H9 (cell line): ENCODE data around the gene SPRR4. TPM values are rescaled to one million over a fixed set of nuclear protein-coding genes. Genes with fewer than 3 reads are reported as not detected.

Source experiments
- DNase-seq: peaks from one replicate; pipeline ENCODE4 v3.0.0-alpha.2; 2017
- H2AFZ ChIP-seq: one replicate; pipeline ENCODE4 v1.6.1; 2013; ENCODE audit warnings: mild to moderate bottlenecking, low read length, control low read depth, moderate library complexity
- H2AK5ac ChIP-seq: 2 replicates; pipeline ENCODE4 v1.6.1; 2013; ENCODE audit warnings: low read length, control low read depth, mixed read lengths; ENCODE audit not compliant: insufficient read length
- H2BK120ac ChIP-seq: one replicate; pipeline ENCODE4 v1.6.1; 2013; ENCODE audit warnings: low read depth, mild to moderate bottlenecking, low read length, control low read depth, inconsistent platforms; ENCODE audit not compliant: poor library complexity, severe bottlenecking
- H2BK12ac ChIP-seq: 2 replicates; pipeline ENCODE4 v1.6.1; 2013; ENCODE audit warnings: low read length, control low read depth, mixed read lengths, low read depth; ENCODE audit not compliant: insufficient read length
- H2BK15ac ChIP-seq: 2 replicates; pipeline ENCODE4 v1.6.1; 2013; ENCODE audit warnings: low read depth, low read length, control low read depth
- H2BK20ac ChIP-seq: one replicate; pipeline ENCODE4 v1.6.1; 2013; ENCODE audit warnings: low read depth, mild to moderate bottlenecking, low read length, control low read depth, inconsistent platforms; ENCODE audit not compliant: poor library complexity, severe bottlenecking
- H2BK5ac ChIP-seq: 2 replicates; pipeline ENCODE4 v1.6.1; 2013; ENCODE audit warnings: low read length, control low read depth, mixed read lengths; ENCODE audit not compliant: insufficient read length
- H3K14ac ChIP-seq: 2 replicates; pipeline ENCODE4 v1.6.1; 2013; ENCODE audit warnings: low read length, control low read depth; ENCODE audit not compliant: insufficient read depth
- H3K18ac ChIP-seq: 2 replicates; pipeline ENCODE4 v1.6.1; 2013; ENCODE audit warnings: low read depth, mild to moderate bottlenecking, mixed read lengths, low read length, control low read depth; ENCODE audit not compliant: insufficient read length
- H3K23ac ChIP-seq: 2 replicates; pipeline ENCODE4 v1.6.1; 2013; ENCODE audit warnings: low read length, control low read depth, mixed read lengths, low read depth; ENCODE audit not compliant: insufficient read length
- H3K23me2 ChIP-seq: 2 replicates; pipeline ENCODE4 v1.6.1; 2013; ENCODE audit warnings: low read depth, mild to moderate bottlenecking, mixed read lengths, low read length, control low read depth; ENCODE audit not compliant: insufficient read length, poor library complexity, severe bottlenecking
- H3K27ac ChIP-seq: 2 replicates; pipeline ENCODE4 v1.5.1; 2013; ENCODE audit warnings: low read length, control low read depth, mixed read lengths, low read depth; ENCODE audit not compliant: insufficient read length
- H3K27me3 ChIP-seq: 2 replicates; pipeline ENCODE4 v1.6.1; 2013; ENCODE audit warnings: low read length, control low read depth, inconsistent platforms; ENCODE audit not compliant: insufficient read depth
- H3K4ac ChIP-seq: 2 replicates; pipeline ENCODE4 v1.6.1; 2013; ENCODE audit warnings: low read depth, mild to moderate bottlenecking, control low read depth, inconsistent platforms, low read length, moderate library complexity
- H3K4me1 ChIP-seq: 2 replicates; pipeline ENCODE4 v1.6.1; 2013; ENCODE audit warnings: low read length, control low read depth, inconsistent platforms; ENCODE audit not compliant: insufficient read depth
- H3K4me2 ChIP-seq: 2 replicates; pipeline ENCODE4 v1.6.1; 2013; ENCODE audit warnings: low read length, control low read depth, mixed read lengths; ENCODE audit not compliant: insufficient read length, insufficient read depth
- H3K56ac ChIP-seq: 2 replicates; pipeline ENCODE4 v1.6.1; 2013; ENCODE audit warnings: low read depth, mild to moderate bottlenecking, mixed read lengths, low read length, control low read depth; ENCODE audit not compliant: insufficient read length
- H3K79me1 ChIP-seq: 2 replicates; pipeline ENCODE4 v1.6.1; 2013; ENCODE audit warnings: low read depth, mild to moderate bottlenecking, moderate library complexity, low read length, control low read depth, inconsistent platforms; ENCODE audit not compliant: insufficient read depth, poor library complexity, severe bottlenecking
- H3K79me2 ChIP-seq: 2 replicates; pipeline ENCODE4 v1.6.1; 2013; ENCODE audit warnings: low read length, control low read depth, inconsistent platforms; ENCODE audit not compliant: insufficient read depth
- H3K9ac ChIP-seq: 2 replicates; pipeline ENCODE4 v1.6.1; 2013; ENCODE audit warnings: low read length, control low read depth, mixed read lengths; ENCODE audit not compliant: insufficient read length; ENCODE audit errors: extremely low read depth
- H3K9me3 ChIP-seq: one replicate; pipeline ENCODE4 v1.6.1; 2013; ENCODE audit warnings: low read depth, low read length, inconsistent platforms; ENCODE audit not compliant: control insufficient read depth
- H3T11ph ChIP-seq: one replicate; pipeline ENCODE4 v1.6.1; 2013; ENCODE audit warnings: mild to moderate bottlenecking, low read length, control low read depth, inconsistent platforms
- H4K20me1 ChIP-seq: one replicate; pipeline ENCODE4 v1.6.1; 2013; ENCODE audit not compliant: control insufficient read depth, insufficient read length, insufficient read depth
- H4K5ac ChIP-seq: 2 replicates; pipeline ENCODE4 v1.6.1; 2013; ENCODE audit warnings: low read depth, mild to moderate bottlenecking, mixed read lengths, low read length, control low read depth; ENCODE audit not compliant: insufficient read length
- H4K8ac ChIP-seq: replicated peaks from 2 replicates; pipeline ENCODE4 v1.6.1; 2013; ENCODE audit warnings: low read length, control low read depth, mixed read lengths, low read depth; ENCODE audit not compliant: insufficient read length
- H4K91ac ChIP-seq: 2 replicates; pipeline ENCODE4 v1.6.1; 2013; ENCODE audit warnings: low read depth, mild to moderate bottlenecking, moderate library complexity, mixed read lengths, low read length, control low read depth; ENCODE audit not compliant: insufficient read length
- H3K27ac Mint-ChIP-seq, 3 experiments: 2 replicates in 2 of 3; 3 replicates in 1 of 3; pipeline ENCODE4 v1.8.0; 2020 to 2021; ENCODE audit warnings: mixed read lengths in 3 of 3, mild to moderate bottlenecking in 1 of 3, moderate library complexity in 1 of 3
- H3K27me3 Mint-ChIP-seq: 2 replicates; pipeline ENCODE4 v1.8.0; 2021; ENCODE audit warnings: low read depth, mild to moderate bottlenecking, moderate library complexity, mixed read lengths
- H3K36me3 Mint-ChIP-seq, 3 experiments: 2 replicates in 2 of 3; 3 replicates in 1 of 3; pipeline ENCODE4 v1.8.0; 2020 to 2021; ENCODE audit warnings: low read depth in 3 of 3, mixed read lengths in 3 of 3; ENCODE audit not compliant: insufficient read depth in 1 of 3
- H3K4me1 Mint-ChIP-seq, 2 experiments: 2 replicates each; pipeline ENCODE4 v1.8.0; 2020; ENCODE audit warnings: mixed read lengths in 2 of 2
- H3K4me3 Mint-ChIP-seq, 2 experiments: 2 replicates in 1 of 2; 3 replicates in 1 of 2; pipeline ENCODE4 v1.8.0; 2020 to 2021; ENCODE audit warnings: mild to moderate bottlenecking in 2 of 2, mixed read lengths in 2 of 2, moderate library complexity in 1 of 2
- H3K9me3 Mint-ChIP-seq, 2 experiments: 2 replicates in 1 of 2; 3 replicates in 1 of 2; pipeline ENCODE4 v1.8.0; 2020; ENCODE audit warnings: mild to moderate bottlenecking in 2 of 2, mixed read lengths in 2 of 2, moderate library complexity in 1 of 2
- CTCF ChIP-seq: fragments of 200-600 bp; sonication (generic); conservative IDR thresholded peaks from 3 replicates; pipeline ENCODE4 v1.8.0; 2021; ENCODE audit warnings: antibody characterized with exemption, mild to moderate bottlenecking
- WGBS: extraction: QIAGEN DNeasy Blood & Tissue Kit; methylation state at CpG from one replicate; pipeline ENCODE4 v1.1.7; 2013; ENCODE audit warnings: missing lambda C conversion rate, low lambda C conversion rate, mixed read lengths; ENCODE audit not compliant: insufficient read length; ENCODE audit errors: extremely low coverage; 5-methylcytosine and 5-hydroxymethylcytosine counted together
- total RNA-seq: library from RNA; stranded (reverse); gene quantifications from 2 replicates; pipeline ENCODE4 v1.2.1, GENCODE V29; 2021

The SPRR4 gene
- total RNA-seq, 1 experiment from 2014 or later, result not detected

- Histone ChIP-seq H2BK120ac (no peak overlapping the region), H2AFZ (no peak overlapping the region), H3K4ac (no peak overlapping the region), H3K79me2 (no peaks in the 10 kb centered on the region), H3K9ac (no peak overlapping the region), H3K79me1 (no peaks in the 10 kb centered on the region), H2AK5ac (no peak overlapping the region), H2BK12ac (no peak overlapping the region), H3T11ph (no peak overlapping the region), H4K91ac (no peak overlapping the region), H3K23ac (no peak overlapping the region), H3K14ac (no peak overlapping the region), H2BK20ac (no peak overlapping the region), H4K8ac (no peak overlapping the region), H3K23me2 (no peaks in the 10 kb centered on the region), H4K20me1 (no peaks in the 10 kb centered on the region), H2BK15ac (no peak overlapping the region), H3K56ac (no peak overlapping the region), H3K4me1 (no peaks in the 10 kb centered on the region), H3K9me3 (peaks cover 13% of the 10 kb centered on the region), H4K5ac (no peak overlapping the region), H3K4me2 (no peak overlapping the region), H2BK5ac (no peak overlapping the region), H3K18ac (no peak overlapping the region), H3K27ac (no peak overlapping the region), H3K27me3 (no peaks in the 10 kb centered on the region)
- no peaks in the 10 kb centered on the region; the same call in 1 of the 2 replicates for H3K27me3 Mint-ChIP-seq
- no CpG with 5 or more reads among the region's 2 CpGs for WGBS
- no peaks in the 10 kb centered on the region for H3K4me1 Mint-ChIP-seq
- no peak for TF ChIP-seq CTCF
- peaks cover 51 to 62% of the 10 kb centered on the region in 2 experiments for H3K9me3 Mint-ChIP-seq
- no peak overlapping the region for H3K4me3 Mint-ChIP-seq
- peaks cover 2 to 10% (median 5%) of the 10 kb centered on the region in 3 experiments for H3K36me3 Mint-ChIP-seq
- DNase-seq, result no peak
- H3K27ac Mint-ChIP-seq, result no peak overlapping the region
These were observed 46.3 kb upstream of the SPRR4 start for GRCh38 chr1:152924191-152924590.
